Thyroid gland (tissue), 4 donors: ENCODE data around the gene SLC35E4. TPM values are rescaled to one million over a fixed set of nuclear protein-coding genes. Genes with fewer than 3 reads are reported as not detected.

Experiments used
- DNase-seq, 2 donors: peaks; one replicate each; pipeline ENCODE4 v3.0.0-alpha.2; 2019
- H3K27ac ChIP-seq, 3 donors: fragments of 200-600 bp; sonication (generic); 1 replicate in 2 of 3; 2 replicates in 1 of 3; pipeline ENCODE4 v1.5.1; 2016 to 2019; ENCODE audit warnings: mild to moderate bottlenecking in 1 of 3, moderate library complexity in 1 of 3
- H3K27me3 ChIP-seq: fragments of 200-600 bp; sonication (generic); one replicate; pipeline ENCODE4 v1.5.1; 2019
- H3K36me3 ChIP-seq, 2 donors: fragments of 200-600 bp; sonication (generic); one replicate each; pipeline ENCODE4 v1.5.1; 2016 to 2019
- H3K4me1 ChIP-seq, 2 donors: fragments of 200-600 bp; sonication (generic); one replicate each; pipeline ENCODE4 v1.5.1; 2017 to 2019
- H3K4me3 ChIP-seq, 3 donors: fragments of 200-600 bp; sonication (generic); replicated peaks in 1 of 3; 1 replicate in 2 of 3; 2 replicates in 1 of 3; pipeline ENCODE4 v1.5.1; 2016; ENCODE audit warnings: mild to moderate bottlenecking in 1 of 3
- H3K9me3 ChIP-seq: fragments of 200-600 bp; sonication (generic); one replicate; pipeline ENCODE4 v1.5.1; 2017
- CTCF ChIP-seq, 6 experiments: fragments of 200-600 bp in 3 of 6; fragments of 450-650 bp in 3 of 6; sonication (generic) in 3 of 6; IDR thresholded peaks; one replicate each; pipeline ENCODE4 v1.5.1; 2016 to 2019; ENCODE audit warnings: antibody characterized with exemption in 6 of 6, mild to moderate bottlenecking in 2 of 6, inconsistent platforms in 1 of 6, moderate library complexity in 1 of 6
- POLR2A ChIP-seq, 2 donors: fragments of 450-650 bp; IDR thresholded peaks; one replicate each; pipeline ENCODE4 v1.6.1; 2017; ENCODE audit warnings: antibody characterized with exemption in 2 of 2, mild to moderate bottlenecking in 2 of 2, moderate library complexity in 1 of 2
- WGBS, 2 donors: methylation state at CpG; one replicate each; pipeline ENCODE4 v1.1.5; 2017; 5-methylcytosine and 5-hydroxymethylcytosine counted together
- intact Hi-C: fragments of 100-400 bp; cut with DNase I; formaldehyde crosslinking; loops from one replicate; pipeline ENCODE4 v1.15.1; 2023
- total RNA-seq, 4 donors: library from RNA; depleted of rRNA; stranded (reverse); fragments of >200 nt; gene quantifications; one replicate each; pipeline ENCODE4 v1.2.3, GENCODE V29; 2016

SLC35E4 gene
- total RNA-seq, 4 donors from 2014 or later, result 3.7 to 6.3 (median 5.0) TPM

- H3K27ac ChIP-seq, result no peak overlapping the region
- intact Hi-C loops, result no loop called here
- DNase-seq, result no peak
- TF ChIP-seq CTCF (IDR thresholded peaks at IDR 0.05), result no peak
- no peak for TF ChIP-seq POLR2A (IDR thresholded peaks at IDR 0.05)
- peaks cover 19% of the 10 kb centered on the region in 2 donors for H3K4me1 ChIP-seq
- H3K27me3 ChIP-seq, result no peaks in the 10 kb centered on the region
- no peaks in the 10 kb centered on the region for H3K9me3 ChIP-seq
- no peaks in the 10 kb centered on the region for H3K36me3 ChIP-seq
- H3K4me3 ChIP-seq, result no peak overlapping the region
- WGBS, 2 donors, result 75% methylated on average over 3 of the region's 3 CpGs
Measured at GRCh38 chr22:30603801-30604200, 31.8 kb upstream of the SLC35E4 start.

GRCh38 chr22:30604723-30605122 is 30.9 kb upstream of the SLC35E4 start:
- Histone ChIP-seq H3K36me3 (no peaks in the 10 kb centered on the region), H3K27ac (no peak overlapping the region), H3K4me3 (no peak overlapping the region), H3K4me1 (peaks cover 19% of the 10 kb centered on the region in 2 donors), H3K27me3 (no peaks in the 10 kb centered on the region), H3K9me3 (no peaks in the 10 kb centered on the region)
- WGBS, 2 donors, result 91 to 92% methylated on average over 2 of the region's 2 CpGs
- DNase-seq, result no peak
- intact Hi-C loops, result no loop called here
- TF ChIP-seq CTCF (IDR thresholded peaks at IDR 0.05), result no peak
- TF ChIP-seq POLR2A (IDR thresholded peaks at IDR 0.05), result no peak

GRCh38 chr22:30605449-30606110 is 30.0 kb upstream of the SLC35E4 start:
- whole genome bisulfite sequencing, 2 donors, result 37 to 38% methylated on average over 9 of the region's 9 CpGs
- Histone ChIP-seq H3K27ac (peak overlapping the region in 1 of 3 donors; percentile 85), H3K36me3 (no peaks in the 10 kb centered on the region), H3K4me3 (peak overlapping the region in 1 of 3 donors; percentile 36), H3K9me3 (no peaks in the 10 kb centered on the region), H3K27me3 (no peaks in the 10 kb centered on the region), H3K4me1 (peaks cover 19% of the 10 kb centered on the region in 2 donors)
- intact Hi-C loops, result no loop called here
- TF ChIP-seq POLR2A (IDR thresholded peaks at IDR 0.05) (no peak), CTCF (IDR thresholded peaks at IDR 0.05) (peak; percentile 16 to 58 (median 36))
- peak; percentile 18 to 33 for DNase-seq

- H3K9me3 ChIP-seq, result no peaks in the 10 kb centered on the region
- peaks cover 19% of the 10 kb centered on the region in 2 donors for H3K4me1 ChIP-seq
- whole genome bisulfite sequencing, 2 donors, result 1 to 2% methylated on average over 22 to 24 of the region's 24 CpGs
- DNase-seq, result peak; percentile 78 to 81
- no peaks in the 10 kb centered on the region for H3K27me3 ChIP-seq
- H3K4me3 ChIP-seq, result peak within 1 kb of the TSS in 2 of 3 donors; percentile 30 to 36
- peak within 1 kb of the TSS; percentile 58 to 85 (median 77) for H3K27ac ChIP-seq
- TF ChIP-seq POLR2A (IDR thresholded peaks at IDR 0.05) (peak in 1 of 2 donors; percentile 39), CTCF (IDR thresholded peaks at IDR 0.05) (no peak)
- intact Hi-C loops, result no loop called here
- H3K36me3 ChIP-seq, result no peaks in the 10 kb centered on the region
Measured at GRCh38 chr22:30606455-30607299, 28.9 kb upstream of the SLC35E4 start, which contains the start of gene TCN2. Gene TCN2 (plus strand): TSS chr22:30607174. CDS start chr22:30607332, 158 bp downstream.
